ENCODE measurements around the gene GNA14.
"Not testable (repeated sequence)": the region's sequence is repeated elsewhere in the genome, so short reads cannot be mapped to it uniquely, and the experiment has no call there.

Gene GNA14

GRCh38 chr9:77640741-77641580, 7.2 kb downstream of the GNA14 start:
- H3K4me3 ChIP-seq (replicated peaks; ENCODE audit: low read depth, low read length) = no peak overlapping the region
- no peak for DNase-seq (ENCODE audit: extremely low read depth, low read depth)
- TF ChIP-seq CTCF (IDR thresholded peaks at IDR 0.05; ENCODE audit: low read depth, low read length, missing control alignments) = no peak

- DNase-seq (ENCODE audit: extremely low read depth, low read depth) = no peak
- TF ChIP-seq CTCF (IDR thresholded peaks at IDR 0.05; ENCODE audit: low read depth, low read length, missing control alignments) = no peak
- no peak overlapping the region for H3K4me3 ChIP-seq (replicated peaks; ENCODE audit: low read depth, low read length)
These were observed 15.5 kb downstream of the GNA14 start for GRCh38 chr9:77632652-77633051.

GRCh38 chr9:77628864-77629263, 19.3 kb downstream of the GNA14 start:
- not testable (repeated sequence) for DNase-seq (ENCODE audit: extremely low read depth, low read depth); H3K4me3 ChIP-seq (replicated peaks; ENCODE audit: low read depth, low read length)

GRCh38 chr9:77616191-77616590, 31.9 kb downstream of the GNA14 start:
- DNase-seq (ENCODE audit: extremely low read depth, low read depth) = no peak
- TF ChIP-seq CTCF (IDR thresholded peaks at IDR 0.05; ENCODE audit: low read depth, low read length, missing control alignments) = no peak
- no peak overlapping the region for H3K4me3 ChIP-seq (replicated peaks; ENCODE audit: low read depth, low read length)

- DNase-seq (ENCODE audit: extremely low read depth, low read depth) = no peak
- TF ChIP-seq CTCF (IDR thresholded peaks at IDR 0.05; ENCODE audit: low read depth, low read length, missing control alignments) = no peak
- H3K4me3 ChIP-seq (replicated peaks; ENCODE audit: low read depth, low read length) = no peak overlapping the region
These were observed 33.5 kb downstream of the GNA14 start for GRCh38 chr9:77614645-77615044.

- DNase-seq (ENCODE audit: extremely low read depth, low read depth) = no peak
- no peak for TF ChIP-seq CTCF (IDR thresholded peaks at IDR 0.05; ENCODE audit: low read depth, low read length, missing control alignments)
- H3K4me3 ChIP-seq (replicated peaks; ENCODE audit: low read depth, low read length) = no peak overlapping the region
These were observed 41.6 kb downstream of the GNA14 start for GRCh38 chr9:77606526-77606925.

GRCh38 chr9:77605449-77606220, 42.5 kb downstream of the GNA14 start:
- TF ChIP-seq CTCF (IDR thresholded peaks at IDR 0.05; ENCODE audit: low read depth, low read length, missing control alignments) = no peak
- no peak overlapping the region for H3K4me3 ChIP-seq (replicated peaks; ENCODE audit: low read depth, low read length)
- no peak for DNase-seq (ENCODE audit: extremely low read depth, low read depth)
